Upper lobe of left lung (tissue), 6 donors: ENCODE data around the gene HHIPL2. TPM values are rescaled to one million over a fixed set of nuclear protein-coding genes. Genes with fewer than 3 reads are reported as not detected.
A peak's percentile ranks its signal among the peaks of the same experiment; 100 is the strongest.

Experiments used
- ATAC-seq, 2 donors: fragments of 200-7000 bp; cut with Tn5 transposase; one replicate each; pipeline ENCODE4 v1.9.1; 2022; ENCODE audit warnings: mild to moderate bottlenecking in 2 of 2, moderate library complexity in 2 of 2; ENCODE audit not compliant: low FRiP score in 2 of 2
- DNase-seq, 2 donors: peaks; one replicate each; pipeline ENCODE4 v3.0.0-alpha.2; 2019 to 2020
- H3K27ac ChIP-seq, 4 donors: fragments of 200-600 bp; sonication (generic); one replicate each; pipeline ENCODE4 v1.5.1; 2016 to 2019
- H3K27me3 ChIP-seq, 4 donors: fragments of 200-600 bp; sonication (generic); one replicate each; pipeline ENCODE4 v1.5.1; 2017 to 2019
- H3K36me3 ChIP-seq, 4 donors: fragments of 200-600 bp; sonication (generic); one replicate each; pipeline ENCODE4 v1.5.1; 2016 to 2019
- H3K4me1 ChIP-seq, 4 donors: fragments of 200-600 bp; sonication (generic); one replicate each; pipeline ENCODE4 v1.5.1; 2018 to 2019
- H3K4me3 ChIP-seq, 4 donors: fragments of 200-600 bp; sonication (generic); one replicate each; pipeline ENCODE4 v1.5.1; 2017 to 2019; ENCODE audit warnings: mild to moderate bottlenecking in 2 of 4, moderate library complexity in 1 of 4
- H3K9me3 ChIP-seq, 4 donors: fragments of 200-600 bp; sonication (generic); one replicate each; pipeline ENCODE4 v1.5.1; 2018 to 2019
- CTCF ChIP-seq, 6 experiments: fragments of 450-650 bp in 4 of 6; fragments of 200-600 bp in 2 of 6; sonication (generic) in 2 of 6; IDR thresholded peaks; one replicate each; pipeline ENCODE4 v1.5.1; 2016 to 2019; ENCODE audit warnings: antibody characterized with exemption in 6 of 6
- EP300 ChIP-seq, 4 donors: sonication (generic); formaldehyde crosslinking; IDR thresholded peaks; one replicate each; pipeline ENCODE4 v1.5.1; 2017; ENCODE audit warnings: antibody characterized with exemption in 4 of 4, control low read depth in 2 of 4
- POLR2A ChIP-seq, 4 donors: fragments of 450-650 bp; IDR thresholded peaks; one replicate each; pipeline ENCODE4 v1.5.1; 2016 to 2017; ENCODE audit warnings: antibody characterized with exemption in 4 of 4, mild to moderate bottlenecking in 2 of 4
- POLR2AphosphoS5 ChIP-seq, 2 donors: sonication (generic); formaldehyde crosslinking; IDR thresholded peaks; one replicate each; pipeline ENCODE4 v1.5.1; 2017; ENCODE audit warnings: antibody characterized with exemption in 2 of 2
- WGBS, 2 donors: methylation state at CpG; one replicate each; pipeline ENCODE4 v1.1.5; 2017 to 2018; 5-methylcytosine and 5-hydroxymethylcytosine counted together
- total RNA-seq, 6 donors: library from RNA; depleted of rRNA in 4 of 6; stranded (reverse); fragments of >200 nt in 4 of 6; gene quantifications; one replicate each; pipeline versions ENCODE4 v1.1.0 to v1.2.1, GENCODE V29; 2016 to 2021
- donor health status: DM: no; HTN: no; CAD: no; lungs with moderate emphysema.
- donor health status: DM: no; HTN: yes; CAD: no; lungs with severe emphysema.

Gene HHIPL2
- total RNA-seq, 6 donors from 2014 or later: 0.22 to 1.0 (median 0.76) TPM; not detected in 3

- Histone ChIP-seq H3K27ac (peak within 1 kb of the TSS; percentile 76 to 85 (median 84)), H3K4me1 (peaks cover 11 to 19% (median 17%) of the 10 kb centered on the region in 4 donors), H3K4me3 (peak within 1 kb of the TSS; percentile 54 to 80 (median 70)), H3K9me3 (no peaks in the 10 kb centered on the region), H3K36me3 (peaks cover 0 to 14% (median 0%) of the 10 kb centered on the region in 4 donors), H3K27me3 (no peaks in the 10 kb centered on the region)
- peak; percentile 96 to 98 for ATAC-seq
- TF ChIP-seq POLR2AphosphoS5 (IDR thresholded peaks at IDR 0.05): peak; percentile 55 to 66
- peak in 1 of 4 donors; percentile 44 for TF ChIP-seq POLR2A (IDR thresholded peaks at IDR 0.05)
- TF ChIP-seq CTCF (IDR thresholded peaks at IDR 0.05): peak in 1 of 6 experiments; percentile 14
- no peak for TF ChIP-seq EP300 (IDR thresholded peaks at IDR 0.05)
- peak; percentile 87 to 91 for DNase-seq
- 0 to 1% methylated on average over 30 to 41 of the region's 41 CpGs for WGBS, 2 donors
Observed at GRCh38 chr1:222589462-222590302, 41.8 kb upstream of the HHIPL2 start, which contains the start of gene TAF1A. TAF1A (minus strand) TSS chr1:222589933.

DNA sequence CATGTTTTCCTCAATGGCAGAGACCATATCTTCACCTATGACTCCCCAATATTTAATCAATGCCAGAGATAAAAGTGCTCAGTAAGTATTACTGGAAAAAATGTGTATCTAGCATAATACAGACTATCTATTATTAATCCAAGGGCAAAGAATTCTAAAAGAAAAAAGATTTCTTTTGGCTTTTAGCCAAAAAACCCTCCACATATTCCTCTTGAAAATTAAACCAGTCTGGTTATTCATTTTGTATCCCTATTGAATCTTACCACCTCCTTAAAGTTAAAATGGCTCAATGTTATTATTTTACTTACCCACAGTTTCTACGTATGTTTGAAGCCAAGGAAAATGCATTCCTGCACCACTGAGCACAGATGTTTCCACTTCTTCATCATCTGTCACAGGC lies 40.2 kb upstream of the HHIPL2 start:
- H3K27ac ChIP-seq: no peak overlapping the region
- no peak for ATAC-seq
- DNase-seq: no peak
- peaks cover 16 to 19% (median 17%) of the 10 kb centered on the region in 4 donors for H3K4me1 ChIP-seq
- 83 to 86% methylated on average over 1 of the region's 1 CpG for WGBS, 2 donors
- H3K9me3 ChIP-seq: no peaks in the 10 kb centered on the region
- H3K4me3 ChIP-seq: no peak overlapping the region
- peaks cover 0 to 19% (median 0%) of the 10 kb centered on the region in 4 donors for H3K36me3 ChIP-seq
- H3K27me3 ChIP-seq: no peaks in the 10 kb centered on the region
- no peak for TF ChIP-seq EP300 (IDR thresholded peaks at IDR 0.05)
- TF ChIP-seq POLR2A (IDR thresholded peaks at IDR 0.05): no peak
- no peak for TF ChIP-seq CTCF (IDR thresholded peaks at IDR 0.05)
- TF ChIP-seq POLR2AphosphoS5 (IDR thresholded peaks at IDR 0.05): no peak

DNA sequence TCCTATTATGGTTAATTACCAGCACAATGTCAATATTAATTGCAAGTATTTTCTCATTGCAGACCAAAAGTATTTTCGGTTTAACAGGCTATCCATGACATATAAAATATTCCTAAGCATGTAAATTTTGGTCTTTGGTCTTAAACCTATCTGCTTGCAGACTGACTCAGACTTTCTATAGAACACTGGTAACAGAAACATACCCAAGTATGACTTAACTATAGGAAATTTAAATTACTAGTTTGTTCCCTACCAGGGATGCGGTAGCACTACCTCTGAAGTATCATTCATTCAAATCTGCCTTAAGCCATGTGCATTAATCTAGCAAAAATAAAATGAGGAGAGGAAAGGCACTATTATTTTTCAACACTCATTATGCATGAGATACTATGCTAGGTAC lies 38.9 kb upstream of the HHIPL2 start:
- Histone ChIP-seq H3K27me3 (no peaks in the 10 kb centered on the region), H3K36me3 (peaks cover 0 to 30% (median 3%) of the 10 kb centered on the region in 4 donors), H3K4me1 (peaks cover 16 to 23% (median 18%) of the 10 kb centered on the region in 4 donors), H3K27ac (no peak overlapping the region), H3K4me3 (no peak overlapping the region), H3K9me3 (no peaks in the 10 kb centered on the region)
- ATAC-seq: no peak
- DNase-seq: no peak
- WGBS, 2 donors: 92 to 95% methylated on average over 2 of the region's 2 CpGs
- TF ChIP-seq CTCF (IDR thresholded peaks at IDR 0.05) (no peak), POLR2A (IDR thresholded peaks at IDR 0.05) (no peak), EP300 (IDR thresholded peaks at IDR 0.05) (no peak), POLR2AphosphoS5 (IDR thresholded peaks at IDR 0.05) (no peak)

- DNase-seq: no peak
- peaks cover 0 to 6% (median 3%) of the 10 kb centered on the region in 4 donors for H3K4me1 ChIP-seq
- peaks cover 0 to 33% (median 3%) of the 10 kb centered on the region in 4 donors for H3K36me3 ChIP-seq
- H3K27ac ChIP-seq: peak overlapping the region in 1 of 4 donors; percentile 40
- no peak overlapping the region for H3K4me3 ChIP-seq
- TF ChIP-seq EP300 (IDR thresholded peaks at IDR 0.05): no peak
- no peak for TF ChIP-seq POLR2A (IDR thresholded peaks at IDR 0.05)
- no peak for TF ChIP-seq POLR2AphosphoS5 (IDR thresholded peaks at IDR 0.05)
- no peak for TF ChIP-seq CTCF (IDR thresholded peaks at IDR 0.05)
- 64 to 65% methylated on average over 5 of the region's 5 CpGs for WGBS, 2 donors
- no peaks in the 10 kb centered on the region for H3K9me3 ChIP-seq
- peak in 1 of 2 donors; percentile 40 for ATAC-seq
- H3K27me3 ChIP-seq: no peaks in the 10 kb centered on the region
Observed at GRCh38 chr1:222583079-222583478, 35.2 kb upstream of the HHIPL2 start.
